Fibroblast of mammary gland (primary cell): ENCODE results near the gene SYPL1.

Experiments
- DNase-seq: peaks from one replicate; pipeline ENCODE4 v3.0.0-alpha.2; 2010; ENCODE audit warnings: low read depth
- H3K4me3 ChIP-seq: 2 replicates; pipeline ENCODE4 v1.5.1; 2011; ENCODE audit warnings: low read depth, mild to moderate bottlenecking, low read length, moderate library complexity; ENCODE audit not compliant: control insufficient read depth
- CTCF ChIP-seq: conservative IDR thresholded peaks from 2 replicates; pipeline ENCODE4 v1.5.1; 2011; ENCODE audit warnings: low read depth, low read length, inconsistent platforms; ENCODE audit not compliant: control insufficient read depth, insufficient read depth

The SYPL1 gene

GRCh38 chr7:106095634-106096033 lies 16.5 kb downstream of the SYPL1 start:
- no peak for DNase-seq
- no peak overlapping the region for H3K4me3 ChIP-seq
- no peak for TF ChIP-seq CTCF

- no peak overlapping the region for H3K4me3 ChIP-seq
- no peak for TF ChIP-seq CTCF
- DNase-seq: no peak
These were observed 17.3 kb downstream of the SYPL1 start for GRCh38 chr7:106094780-106095179.

DNA sequence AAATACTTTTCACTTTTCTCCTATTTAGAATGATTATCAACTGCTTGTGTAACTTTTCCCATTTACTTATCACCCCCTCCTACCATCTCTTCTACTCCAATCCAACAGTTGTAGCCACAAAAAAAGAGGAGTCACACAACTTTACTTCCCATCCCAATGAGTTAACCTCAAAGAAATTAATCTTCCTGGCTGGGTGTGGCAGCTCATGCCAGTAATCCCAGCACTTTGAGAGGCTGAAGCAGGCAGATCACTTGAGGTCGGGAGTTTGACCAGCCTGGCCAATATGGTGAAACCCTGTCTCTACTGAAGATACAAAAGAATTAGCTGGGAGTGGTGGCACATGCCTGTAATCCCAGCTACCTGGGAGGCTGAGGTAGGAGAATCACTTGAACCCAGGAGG lies 19.9 kb downstream of the SYPL1 start:
- no peak for DNase-seq
- TF ChIP-seq CTCF: no peak
- H3K4me3 ChIP-seq: no peak overlapping the region

GRCh38 chr7:106089647-106090046 lies 22.5 kb downstream of the SYPL1 start:
- no peak for TF ChIP-seq CTCF
- H3K4me3 ChIP-seq: no peak overlapping the region
- no peak for DNase-seq

- no peak for DNase-seq
- no peak overlapping the region for H3K4me3 ChIP-seq
- TF ChIP-seq CTCF: no peak
These were observed 24.1 kb downstream of the SYPL1 start for GRCh38 chr7:106088014-106088413.

DNA sequence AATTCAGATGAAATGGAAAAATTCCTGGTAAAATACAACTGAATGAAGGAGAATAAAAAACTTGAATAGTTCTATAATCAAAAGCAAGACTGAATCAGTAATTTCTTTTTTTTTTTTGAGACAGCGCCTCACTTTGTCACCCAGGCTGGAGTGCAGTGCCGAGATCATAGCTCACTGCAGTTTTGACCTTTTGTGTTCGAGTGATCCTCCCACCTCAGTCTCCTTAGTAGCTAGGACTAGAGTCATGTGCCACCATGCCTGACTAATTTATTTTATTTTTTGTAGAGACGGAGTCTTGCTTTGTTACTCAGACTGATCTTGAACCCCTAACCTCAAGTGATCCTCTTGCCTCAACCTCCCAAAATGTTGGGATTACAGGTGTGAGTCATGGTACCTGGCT lies 26.1 kb downstream of the SYPL1 start:
- TF ChIP-seq CTCF: no peak
- no peak for DNase-seq
- no peak overlapping the region for H3K4me3 ChIP-seq

- DNase-seq: no peak
- H3K4me3 ChIP-seq: no peak overlapping the region
- TF ChIP-seq CTCF: no peak
These were observed 27.1 kb downstream of the SYPL1 start for GRCh38 chr7:106085015-106085414.
